OCI-LY1 (cell line): ENCODE measurements around the gene C1orf159.

Experiments
- H2AFZ ChIP-seq: fragments of 200-600 bp; sonication (generic), shearing (Covaris generic); 2 replicates; pipeline ENCODE4 v1.6.0; 2014; ENCODE audit warnings: antibody characterized with exemption, mild to moderate bottlenecking, low read length
- H3F3A ChIP-seq: fragments of 200-600 bp; sonication (generic), shearing (Covaris generic); 2 replicates; pipeline ENCODE4 v1.6.0; 2014; ENCODE audit warnings: mild to moderate bottlenecking, antibody characterized with exemption, low read length, moderate library complexity; ENCODE audit not compliant: insufficient read depth
- H3K27ac ChIP-seq: fragments of 200-600 bp; sonication (generic); 2 replicates; pipeline ENCODE4 v1.5.1; 2014; ENCODE audit warnings: low read length, mixed run types, mild to moderate bottlenecking, low read depth; ENCODE audit not compliant: poor library complexity, severe bottlenecking
- H3K27me3 ChIP-seq: fragments of 200-600 bp; sonication (generic); 2 replicates; pipeline ENCODE4 v1.6.0; 2014; ENCODE audit warnings: antibody characterized with exemption, mild to moderate bottlenecking, low read length, moderate library complexity; ENCODE audit not compliant: insufficient read depth
- H3K36me3 ChIP-seq: fragments of 200-600 bp; sonication (generic); 2 replicates; pipeline ENCODE4 v1.6.1; 2014; ENCODE audit warnings: mild to moderate bottlenecking, antibody characterized with exemption, low read length, moderate library complexity, mixed read lengths; ENCODE audit not compliant: insufficient read depth
- H3K4me1 ChIP-seq: fragments of 200-600 bp; sonication (generic); 2 replicates; pipeline ENCODE4 v1.5.1; 2014; ENCODE audit warnings: mild to moderate bottlenecking, low read length, moderate library complexity; ENCODE audit not compliant: insufficient read depth, severe bottlenecking
- H3K4me2 ChIP-seq: fragments of 200-600 bp; sonication (generic), shearing (Covaris generic); 2 replicates; pipeline ENCODE4 v1.6.1; 2014; ENCODE audit warnings: low read length
- H3K4me3 ChIP-seq: fragments of 200-600 bp; sonication (generic); 2 replicates; pipeline ENCODE4 v1.5.1; 2014; ENCODE audit warnings: low read length, low read depth, mild to moderate bottlenecking, mixed read lengths; ENCODE audit not compliant: poor library complexity, severe bottlenecking
- H3K79me2 ChIP-seq: fragments of 200-600 bp; shearing (Covaris generic); 2 replicates; pipeline ENCODE4 v1.6.1; 2016; ENCODE audit warnings: mixed run types, low read length, mixed read lengths; ENCODE audit not compliant: insufficient read depth
- H3K9ac ChIP-seq: fragments of 200-600 bp; sonication (generic), shearing (Covaris generic); 2 replicates; pipeline ENCODE4 v1.6.1; 2014; ENCODE audit warnings: mild to moderate bottlenecking, low read length, mixed read lengths
- H3K9me2 ChIP-seq: fragments of 200-600 bp; sonication (generic), shearing (Covaris generic); 2 replicates; pipeline ENCODE4 v1.6.1; 2014; ENCODE audit warnings: low read depth, mild to moderate bottlenecking, low read length, mixed read lengths
- H3K9me3 ChIP-seq: fragments of 200-600 bp; shearing (Covaris generic); 2 replicates; pipeline ENCODE4 v1.6.1; 2014; ENCODE audit warnings: low read length, mixed read lengths
- H4K20me1 ChIP-seq: fragments of 200-600 bp; sonication (generic), shearing (Covaris generic); 2 replicates; pipeline ENCODE4 v1.6.0; 2016; ENCODE audit warnings: mild to moderate bottlenecking, low read length; ENCODE audit not compliant: insufficient read depth
- EZH2 ChIP-seq: fragments of 200-600 bp; sonication (generic), shearing (Covaris generic); IDR thresholded peaks from 2 replicates; pipeline ENCODE4 v1.8.0; 2017; ENCODE audit warnings: borderline replicate concordance, mixed run types, mild to moderate bottlenecking, antibody characterized with exemption, low read length, moderate library complexity, mixed read lengths
- TF ChIP-seq, protein P1 (sequence below): fragments of 200-600 bp; sonication (generic), shearing (Covaris generic); IDR thresholded peaks from 2 replicates; pipeline ENCODE4 v1.5.1; 2017; ENCODE audit warnings: mild to moderate bottlenecking, antibody characterized with exemption, low read length, moderate library complexity, mixed read lengths

Gene C1orf159

DNA sequence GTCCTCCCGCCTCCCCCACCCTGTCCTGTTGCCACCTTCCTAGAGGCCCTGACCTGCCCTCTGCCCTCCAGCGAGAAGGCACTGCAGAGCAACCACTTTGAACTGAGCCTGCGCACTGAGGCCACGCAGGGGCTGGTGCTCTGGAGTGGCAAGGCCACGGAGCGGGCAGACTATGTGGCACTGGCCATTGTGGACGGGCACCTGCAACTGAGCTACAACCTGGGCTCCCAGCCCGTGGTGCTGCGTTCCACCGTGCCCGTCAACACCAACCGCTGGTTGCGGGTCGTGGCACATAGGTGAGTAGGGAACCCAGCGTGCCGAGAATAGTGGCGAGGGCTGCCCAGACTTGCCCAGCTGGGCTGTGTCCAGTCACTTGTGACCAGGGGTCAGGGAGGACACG, 62.2 kb downstream of the C1orf159 start:
- Histone ChIP-seq H3K4me3 (no peak overlapping the region), H3K4me1 (no peaks in the 10 kb centered on the region), H3K27me3 (no peaks in the 10 kb centered on the region; the same call in 1 of the 2 replicates), H3F3A (no peaks in the 10 kb centered on the region), H2AFZ (no peak overlapping the region), H3K36me3 (no peaks in the 10 kb centered on the region), H3K27ac (no peak overlapping the region), H3K4me2 (no peak overlapping the region), H3K9me3 (no peaks in the 10 kb centered on the region), H3K79me2 (no peaks in the 10 kb centered on the region), H3K9ac (no peak overlapping the region), H3K9me2 (no peaks in the 10 kb centered on the region), H4K20me1 (no peaks in the 10 kb centered on the region)
- TF ChIP-seq EZH2, result no peak
- TF ChIP-seq, protein P1, sequence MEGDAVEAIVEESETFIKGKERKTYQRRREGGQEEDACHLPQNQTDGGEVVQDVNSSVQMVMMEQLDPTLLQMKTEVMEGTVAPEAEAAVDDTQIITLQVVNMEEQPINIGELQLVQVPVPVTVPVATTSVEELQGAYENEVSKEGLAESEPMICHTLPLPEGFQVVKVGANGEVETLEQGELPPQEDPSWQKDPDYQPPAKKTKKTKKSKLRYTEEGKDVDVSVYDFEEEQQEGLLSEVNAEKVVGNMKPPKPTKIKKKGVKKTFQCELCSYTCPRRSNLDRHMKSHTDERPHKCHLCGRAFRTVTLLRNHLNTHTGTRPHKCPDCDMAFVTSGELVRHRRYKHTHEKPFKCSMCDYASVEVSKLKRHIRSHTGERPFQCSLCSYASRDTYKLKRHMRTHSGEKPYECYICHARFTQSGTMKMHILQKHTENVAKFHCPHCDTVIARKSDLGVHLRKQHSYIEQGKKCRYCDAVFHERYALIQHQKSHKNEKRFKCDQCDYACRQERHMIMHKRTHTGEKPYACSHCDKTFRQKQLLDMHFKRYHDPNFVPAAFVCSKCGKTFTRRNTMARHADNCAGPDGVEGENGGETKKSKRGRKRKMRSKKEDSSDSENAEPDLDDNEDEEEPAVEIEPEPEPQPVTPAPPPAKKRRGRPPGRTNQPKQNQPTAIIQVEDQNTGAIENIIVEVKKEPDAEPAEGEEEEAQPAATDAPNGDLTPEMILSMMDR, result no peak

DNA sequence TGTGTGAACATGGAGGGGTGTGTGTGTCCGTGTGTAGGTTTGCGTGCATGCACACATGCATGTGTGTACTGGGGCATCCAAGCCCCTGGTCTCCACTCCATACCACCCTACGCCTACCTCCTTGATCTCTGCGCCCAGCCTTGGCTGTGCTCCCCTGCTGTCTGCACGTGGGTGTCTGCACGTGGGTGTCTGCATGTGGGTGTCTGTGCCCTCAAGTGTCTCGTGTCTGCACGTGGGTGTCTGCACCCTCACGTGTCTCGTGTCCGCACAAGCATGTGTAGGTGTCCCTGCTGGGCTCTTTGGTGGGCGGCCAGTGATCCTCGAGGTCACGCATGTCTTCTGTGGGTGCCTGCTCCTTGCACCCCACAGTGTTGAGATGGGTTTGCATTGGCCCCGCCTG, 62.9 kb downstream of the C1orf159 start:
- no peaks in the 10 kb centered on the region for H4K20me1 ChIP-seq
- no peak overlapping the region for H3K4me3 ChIP-seq
- no peaks in the 10 kb centered on the region for H3K4me1 ChIP-seq
- H3K79me2 ChIP-seq, result no peaks in the 10 kb centered on the region
- no peaks in the 10 kb centered on the region; the same call in 1 of the 2 replicates for H3K27me3 ChIP-seq
- no peaks in the 10 kb centered on the region for H3F3A ChIP-seq
- no peak overlapping the region for H3K4me2 ChIP-seq
- TF ChIP-seq EZH2, result no peak
- TF ChIP-seq, protein P1, result no peak
- H3K36me3 ChIP-seq, result no peaks in the 10 kb centered on the region
- H2AFZ ChIP-seq, result no peak overlapping the region
- H3K27ac ChIP-seq, result no peak overlapping the region
- H3K9me3 ChIP-seq, result no peaks in the 10 kb centered on the region
- no peak overlapping the region for H3K9ac ChIP-seq
- no peaks in the 10 kb centered on the region for H3K9me2 ChIP-seq

DNA sequence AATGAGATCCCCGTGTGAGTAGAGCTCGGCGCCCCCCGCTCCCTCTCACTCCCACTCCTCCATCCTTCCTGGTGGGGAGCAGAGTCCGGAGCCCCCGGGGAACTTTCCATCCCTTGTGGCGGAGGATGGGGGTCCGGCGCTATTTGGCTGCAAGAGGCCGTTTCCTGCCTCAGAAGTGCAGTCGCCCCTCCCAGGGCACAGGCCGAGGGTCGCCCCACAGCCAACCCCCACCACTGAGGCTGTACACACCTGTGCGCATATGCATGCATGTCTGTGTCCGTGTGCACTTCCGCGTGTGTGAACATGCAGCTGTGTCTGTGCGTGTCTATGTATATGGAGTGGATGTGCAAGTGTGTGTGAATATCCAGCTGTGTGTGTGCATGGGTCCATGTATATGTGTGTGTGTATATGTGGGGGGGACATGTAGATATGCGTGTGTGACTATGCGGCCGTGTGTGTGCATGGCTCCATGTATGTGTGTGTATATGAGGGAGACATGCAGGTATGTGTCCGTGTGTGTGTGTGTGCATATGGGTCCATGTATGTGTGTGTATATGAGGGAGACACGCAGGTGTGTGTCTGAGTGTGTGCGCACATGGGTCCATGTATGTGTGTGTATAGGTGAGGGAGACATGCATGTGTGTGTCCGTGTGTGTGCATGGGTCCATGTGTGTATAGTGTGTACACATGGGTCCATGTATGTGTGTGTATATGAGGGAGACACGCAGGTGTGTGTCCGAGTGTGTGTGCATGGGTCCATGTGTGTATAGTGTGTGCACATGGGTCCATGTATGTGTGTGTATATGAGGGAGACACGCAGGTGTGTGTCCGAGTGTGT, 63.7 kb downstream of the C1orf159 start:
- Histone ChIP-seq H3K4me2 (no peak overlapping the region), H2AFZ (no peak overlapping the region), H3K79me2 (no peaks in the 10 kb centered on the region), H3K36me3 (no peaks in the 10 kb centered on the region), H3K9me3 (no peaks in the 10 kb centered on the region), H3K27ac (no peak overlapping the region), H3F3A (no peaks in the 10 kb centered on the region), H4K20me1 (no peaks in the 10 kb centered on the region), H3K9ac (no peak overlapping the region), H3K4me3 (no peak overlapping the region), H3K27me3 (no peaks in the 10 kb centered on the region; the same call in 1 of the 2 replicates), H3K9me2 (no peaks in the 10 kb centered on the region), H3K4me1 (no peaks in the 10 kb centered on the region)
- no peak for TF ChIP-seq EZH2
- TF ChIP-seq, protein P1, result no peak
